ENCODE results near the gene ZP4. TPM values are rescaled to one million over a fixed set of nuclear protein-coding genes. Genes with fewer than 3 reads are reported as not detected.

ZP4 gene
- total and polyA plus RNA-seq, 9 of the 15 experiments (the other 6 are each of a cell fraction or from before 2014, with no cell fraction given): not detected

GRCh38 chr1:237927198-237927597, 36.5 kb upstream of the ZP4 start (continued):
- TF ChIP-seq, protein P1, sequence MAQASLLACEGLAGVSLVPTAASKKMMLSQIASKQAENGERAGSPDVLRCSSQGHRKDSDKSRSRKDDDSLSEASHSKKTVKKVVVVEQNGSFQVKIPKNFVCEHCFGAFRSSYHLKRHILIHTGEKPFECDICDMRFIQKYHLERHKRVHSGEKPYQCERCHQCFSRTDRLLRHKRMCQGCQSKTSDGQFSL (CRISPR knock-in tag; IDR thresholded peaks at IDR 0.05): no peak
- TF ChIP-seq, protein P1 (tag; IDR thresholded peaks at IDR 0.05): no peak
- TF ChIP-seq BCOR (IDR thresholded peaks at IDR 0.05) (no peak), RNF219 (CRISPR knock-in tag; IDR thresholded peaks at IDR 0.05) (no peak), FOSL1 (tag; conservative IDR thresholded peaks at IDR 0.05) (no peak), ZNF280A (IDR thresholded peaks at IDR 0.05; ENCODE audit: low read depth, partially characterized antibody) (no peak)

DNA sequence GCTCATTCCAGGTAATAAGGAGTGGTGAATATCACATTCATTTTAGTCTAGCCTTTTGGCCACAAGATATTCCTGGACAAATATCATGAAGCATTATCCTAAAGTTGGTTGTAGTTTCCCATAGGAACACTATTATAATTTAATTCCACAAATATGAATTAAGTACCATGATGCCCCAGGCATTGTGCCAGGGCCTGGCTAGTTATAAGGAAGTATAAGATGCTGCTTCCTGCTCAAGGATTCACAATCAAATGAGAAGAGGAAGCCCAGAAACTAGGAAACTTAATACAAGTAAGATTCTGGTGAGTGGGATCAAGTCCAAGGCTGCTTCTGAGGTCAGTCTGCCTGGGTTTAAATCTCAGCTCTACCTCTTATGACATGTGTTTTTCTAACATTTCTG, 30.6 kb upstream of the ZP4 start:
- Histone ChIP-seq H3K4me3 (no peak overlapping the region), H3K9me3 (replicated peaks; ENCODE audit: control insufficient read depth, insufficient read depth, low read depth, low read length) (no peaks in the 10 kb centered on the region; the same call in 1 of the 2 replicates), H4K20me1 (replicated peaks; ENCODE audit: control insufficient read depth, insufficient read depth, low read length) (no peaks in the 10 kb centered on the region), H3K79me2 (ENCODE audit: control insufficient read depth, insufficient read depth, low read length) (no peaks in the 10 kb centered on the region), H3K36me3 (ENCODE audit: control insufficient read depth, insufficient read depth, low read length) (no peaks in the 10 kb centered on the region), H3K4me1 (replicated peaks in 1 of 2; ENCODE audit: control insufficient read depth in 2 of 2, insufficient read depth in 2 of 2, low read length in 2 of 2) (no peaks in the 10 kb centered on the region), H3K27ac (ENCODE audit: extremely low read depth, low read depth, low read length) (no peak overlapping the region), H2AFZ (ENCODE audit: low read depth, low read length) (no peak overlapping the region), H3K4me2 (ENCODE audit: insufficient read depth, low read length) (no peak overlapping the region), H3K9me1 (ENCODE audit: control insufficient read depth, insufficient read depth, low read length) (no peaks in the 10 kb centered on the region), H3K9ac (ENCODE audit: insufficient read depth in 1 of 2, low read depth in 2 of 2, low read length in 2 of 2) (no peak overlapping the region), H3K27me3 (ENCODE audit: control insufficient read depth in 2 of 2, insufficient read depth in 2 of 2, low read length in 2 of 2) (no peaks in the 10 kb centered on the region)
- CTCF ChIA-PET (ENCODE audit: low intra/inter-chr PET ratio): no interaction called here
- BruUV-seq (replicated peaks): no TSS peak
- intact Hi-C loops (cut with micrococcal nuclease) (no loop called here), in situ Hi-C loops (cut with MboI) (no loop called here)
- POLR2A ChIA-PET: no interaction called here
- DNase-seq (ENCODE audit: extremely low read depth in 1 of 4, low spot score in 3 of 4) (no peak), ATAC-seq (no peak), FAIRE-seq (no peak)
- TF ChIP-seq MYNN (IDR thresholded peaks at IDR 0.05): no peak
- TF ChIP-seq MYNN (CRISPR knock-in tag; IDR thresholded peaks at IDR 0.05): no peak
- TF ChIP-seq GABPB1 (CRISPR knock-in tag; IDR thresholded peaks at IDR 0.05): no peak
- no peak for TF ChIP-seq EP300 (IDR thresholded peaks at IDR 0.05; ENCODE audit: low read length)
- no peak for TF ChIP-seq CHAMP1 (IDR thresholded peaks at IDR 0.05)
- no peak for TF ChIP-seq ATF4 (CRISPR knock-in tag; IDR thresholded peaks at IDR 0.05)
- TF ChIP-seq HNRNPL (IDR thresholded peaks at IDR 0.05; ENCODE audit: low read depth, low read length): no peak
- no peak for TF ChIP-seq CSDE1 (IDR thresholded peaks at IDR 0.05)
- no peak for TF ChIP-seq TAF1 (IDR thresholded peaks at IDR 0.05; ENCODE audit: control insufficient read depth, extremely low read depth, insufficient read depth, low read length, severe bottlenecking)

Data from K562 (cell line).